Activated T-helper 1 cell treated with Interleukin-2 at 50 U/mL for 16 hours (primary cell): ENCODE measurements around the gene ACIN1.
A peak's percentile ranks its signal among the peaks of the same experiment; 100 is the strongest.
"Not testable (repeated sequence)": the region's sequence is repeated elsewhere in the genome, so short reads cannot be mapped to it uniquely, and the experiment has no call there.

Experiments used
- DNase-seq: peaks from one replicate; pipeline ENCODE4 v3.0.0-alpha.2; 2020; ENCODE audit warnings: low read depth

ACIN1 gene

DNA sequence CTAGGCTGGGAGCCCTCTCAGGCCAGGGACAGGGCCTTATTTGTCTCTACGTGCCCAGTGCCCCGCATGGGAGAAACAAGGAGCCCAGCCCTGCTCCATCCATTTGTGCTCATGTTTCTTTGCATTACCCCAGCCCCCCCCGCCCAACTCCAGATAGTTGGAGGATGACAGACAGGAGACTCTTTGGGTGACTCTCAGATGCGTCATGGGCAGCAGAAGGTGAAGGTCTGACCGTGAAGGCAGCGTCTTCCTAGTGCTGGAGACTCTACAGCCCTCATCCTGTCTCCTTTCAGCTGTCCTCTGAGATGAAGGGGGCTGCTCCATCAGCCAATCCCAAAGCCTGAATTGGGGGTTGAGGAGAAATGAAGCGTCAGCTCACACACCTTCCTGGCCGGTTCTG, 53.2 kb downstream of the ACIN1 start:
- DNase-seq = no peak

DNA sequence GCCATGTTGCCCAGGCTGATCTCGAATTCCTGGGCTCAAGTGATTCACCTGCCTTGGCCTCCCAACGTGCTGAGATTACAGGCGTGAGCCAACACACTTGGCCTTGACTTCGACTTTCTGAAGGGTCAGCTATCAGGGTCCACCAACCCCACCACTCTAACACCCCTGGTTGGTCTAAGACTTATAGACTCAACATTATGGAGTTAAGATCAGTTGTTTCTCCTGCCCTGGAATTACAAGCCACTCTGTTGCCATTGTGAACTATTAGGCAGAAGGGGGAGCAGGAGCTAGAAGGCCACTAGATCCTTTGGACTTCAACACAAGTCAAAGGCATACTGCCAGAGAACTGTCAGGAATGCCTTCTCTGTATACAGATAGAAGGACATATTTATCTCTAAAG, 54.8 kb downstream of the ACIN1 start:
- no peak for DNase-seq

DNA sequence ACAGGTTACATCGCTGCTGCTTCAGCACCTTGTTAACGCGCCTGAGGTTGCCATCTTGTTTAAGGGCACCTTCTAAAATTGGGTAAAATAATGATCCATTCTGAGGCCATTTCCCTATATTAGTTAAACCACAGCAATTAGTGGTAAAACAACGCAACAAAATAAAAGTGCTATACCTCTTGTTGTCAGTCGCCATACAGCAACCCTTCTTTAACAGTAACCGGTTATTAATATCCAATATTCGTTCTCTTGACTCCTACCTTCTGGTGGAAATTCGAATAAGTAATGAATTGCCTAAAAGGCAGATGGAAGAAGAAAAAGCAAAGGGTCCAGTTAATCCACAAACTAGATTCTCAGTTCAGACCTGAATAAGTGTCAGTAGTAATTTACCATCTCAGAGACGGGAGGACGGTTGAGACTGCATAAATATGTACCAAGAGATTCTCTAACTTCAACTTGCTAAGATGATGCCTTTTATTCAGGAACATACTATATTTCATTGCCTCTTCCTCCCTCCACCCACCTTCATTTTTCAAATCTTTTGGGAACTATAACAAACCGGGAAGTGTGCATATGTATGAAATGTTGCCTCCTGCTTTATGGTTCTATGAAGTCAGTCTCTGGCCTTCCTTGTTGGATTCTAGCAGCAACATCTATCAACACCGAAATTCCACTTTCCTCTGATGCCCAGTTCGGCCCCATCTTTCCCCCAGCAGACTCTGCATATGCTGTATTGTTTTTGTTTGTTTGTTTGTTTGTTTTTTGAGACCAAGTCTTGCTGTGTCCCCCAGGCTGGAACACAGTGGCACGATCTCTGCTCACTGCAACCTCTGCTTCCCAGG, 59.4 kb downstream of the ACIN1 start:
- no peak for DNase-seq

DNA sequence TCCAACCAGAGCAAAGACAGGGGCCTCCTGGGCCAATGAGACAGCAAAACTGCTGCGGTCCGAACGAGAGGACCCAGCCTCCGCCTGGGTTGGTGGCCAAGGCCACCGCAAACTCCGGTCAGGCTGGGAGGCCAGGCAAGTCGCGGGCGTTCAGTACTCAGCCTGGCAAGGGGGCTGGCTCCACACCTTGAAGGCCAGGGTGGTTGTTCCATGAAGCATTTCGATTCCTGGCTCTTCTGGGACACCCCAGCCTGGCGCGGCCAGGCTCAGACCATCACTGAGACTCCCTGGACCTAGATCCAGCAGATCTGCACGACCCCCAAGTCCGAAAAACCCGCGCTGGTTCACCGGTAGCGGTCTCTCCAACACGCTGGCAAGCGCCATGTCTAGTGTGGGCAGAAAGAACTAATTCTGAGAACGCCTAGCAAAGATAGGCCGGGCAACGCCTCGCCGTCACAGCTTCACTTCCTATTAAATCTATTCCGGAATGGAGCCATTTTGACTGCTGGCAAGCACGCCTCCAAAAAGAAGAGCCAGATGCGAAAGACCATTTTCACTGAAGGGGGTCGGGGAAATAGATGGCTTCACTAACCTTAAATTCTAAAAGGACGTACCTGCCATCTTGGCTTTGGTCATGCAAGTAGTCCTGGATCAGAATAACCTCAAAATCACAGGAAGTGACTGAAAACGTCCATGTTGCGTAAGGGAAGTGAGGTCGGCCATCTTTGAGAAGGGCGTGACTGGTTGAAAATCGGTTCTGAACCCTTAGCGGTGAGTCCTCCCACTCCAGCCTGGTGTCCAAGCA, 60.2 kb downstream of the ACIN1 start, which contains the start of gene PSMB5:
PSMB5 (minus strand) TSS at position 403 of the 805 bp plus-strand sequence; CDS start at position 384, 19 bp downstream.
- DNase-seq = peak; percentile 73

DNA sequence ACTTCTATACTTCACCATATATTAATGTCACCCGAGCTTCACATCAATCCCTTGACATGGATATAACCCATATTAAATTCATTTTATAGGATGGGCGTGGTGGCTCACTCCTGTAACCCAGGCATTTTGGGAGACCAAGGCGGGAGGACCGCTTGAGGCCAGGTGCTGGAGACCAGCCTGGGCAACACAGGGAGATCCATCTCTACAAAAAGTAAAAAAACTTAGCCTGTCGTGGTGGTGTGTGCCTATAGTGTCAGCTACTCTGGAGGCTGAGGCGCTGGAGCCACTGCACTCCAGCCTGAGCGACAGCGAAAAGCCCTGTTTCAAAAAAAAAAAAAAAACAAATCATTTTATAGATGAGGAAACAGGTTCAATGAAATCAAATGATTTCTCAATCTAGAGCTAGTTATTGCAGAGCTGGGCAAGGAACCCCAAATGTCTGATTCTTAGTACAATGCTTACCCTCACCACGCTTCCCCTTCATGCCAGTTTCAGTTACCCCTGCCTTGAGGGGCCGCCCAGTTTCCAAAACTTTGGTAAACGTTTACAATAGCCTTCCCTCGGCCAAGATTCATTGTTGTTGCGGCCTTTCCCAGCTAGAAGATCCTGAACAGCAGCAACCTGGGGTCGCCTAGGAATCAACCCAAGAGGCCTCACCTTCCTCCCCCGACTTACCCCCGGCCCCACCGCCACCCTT, 61.0 kb downstream of the ACIN1 start:
- DNase-seq = no peak

DNA sequence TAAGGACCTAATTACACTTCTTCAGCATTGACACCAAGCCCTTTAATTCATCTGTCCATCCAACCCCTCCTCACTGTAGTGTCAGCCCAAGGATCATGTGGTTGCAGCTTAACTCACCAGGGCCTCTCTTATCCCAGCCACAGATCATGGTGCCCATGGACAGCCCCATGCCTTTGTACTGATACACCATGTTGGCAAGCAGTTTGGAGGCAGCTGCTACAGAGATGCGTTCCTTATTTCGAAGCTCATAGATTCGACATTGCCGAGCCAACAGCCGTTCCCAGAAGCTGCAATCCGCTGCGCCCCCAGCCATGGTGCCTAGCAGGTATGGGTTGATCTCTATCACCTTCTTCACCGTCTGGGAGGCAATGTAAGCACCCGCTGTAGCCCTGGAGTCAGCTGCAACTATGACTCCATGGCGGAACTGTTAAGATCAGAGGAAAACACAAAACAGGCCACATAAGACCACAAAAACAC, 61.6 kb downstream of the ACIN1 start:
- DNase-seq = no peak

DNA sequence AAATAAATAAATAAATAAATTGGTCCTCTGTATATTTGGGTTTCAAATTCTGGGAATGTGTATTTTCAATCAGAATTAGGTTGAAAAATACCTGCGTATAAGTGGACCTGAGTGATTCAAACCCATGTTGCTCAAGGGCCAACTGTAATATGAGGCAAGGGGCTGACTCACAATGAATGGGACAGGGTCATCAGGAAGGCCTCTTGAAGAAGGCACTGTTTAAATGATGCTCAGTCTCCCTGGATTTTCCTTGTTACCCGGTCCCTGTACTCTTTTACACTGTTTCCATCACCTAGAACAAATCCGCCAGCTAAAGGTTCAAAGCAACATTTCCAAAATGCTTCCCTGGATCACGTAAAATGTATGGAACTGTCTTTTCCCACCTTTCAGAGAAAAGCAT, 64.0 kb downstream of the ACIN1 start:
- no peak for DNase-seq

DNA sequence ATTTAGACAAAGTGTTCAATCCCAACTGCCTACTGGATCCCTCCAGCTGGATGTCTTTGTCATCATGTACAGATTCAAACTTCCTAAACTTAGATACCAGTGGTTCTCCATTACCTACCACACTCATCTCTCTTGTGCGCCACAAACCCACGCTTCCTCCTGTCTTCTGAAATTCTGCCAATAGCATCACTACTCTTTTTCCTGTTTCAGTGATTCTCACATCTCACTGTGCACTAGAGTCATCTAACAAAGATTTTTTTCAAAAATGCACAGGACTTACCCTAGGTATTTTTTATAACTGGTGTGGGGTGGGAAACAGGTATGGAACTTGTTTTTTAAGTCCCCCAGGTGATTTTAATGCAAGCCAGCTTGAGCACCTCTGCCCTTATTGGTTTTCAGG, 66.1 kb downstream of the ACIN1 start:
- no peak for DNase-seq

DNA sequence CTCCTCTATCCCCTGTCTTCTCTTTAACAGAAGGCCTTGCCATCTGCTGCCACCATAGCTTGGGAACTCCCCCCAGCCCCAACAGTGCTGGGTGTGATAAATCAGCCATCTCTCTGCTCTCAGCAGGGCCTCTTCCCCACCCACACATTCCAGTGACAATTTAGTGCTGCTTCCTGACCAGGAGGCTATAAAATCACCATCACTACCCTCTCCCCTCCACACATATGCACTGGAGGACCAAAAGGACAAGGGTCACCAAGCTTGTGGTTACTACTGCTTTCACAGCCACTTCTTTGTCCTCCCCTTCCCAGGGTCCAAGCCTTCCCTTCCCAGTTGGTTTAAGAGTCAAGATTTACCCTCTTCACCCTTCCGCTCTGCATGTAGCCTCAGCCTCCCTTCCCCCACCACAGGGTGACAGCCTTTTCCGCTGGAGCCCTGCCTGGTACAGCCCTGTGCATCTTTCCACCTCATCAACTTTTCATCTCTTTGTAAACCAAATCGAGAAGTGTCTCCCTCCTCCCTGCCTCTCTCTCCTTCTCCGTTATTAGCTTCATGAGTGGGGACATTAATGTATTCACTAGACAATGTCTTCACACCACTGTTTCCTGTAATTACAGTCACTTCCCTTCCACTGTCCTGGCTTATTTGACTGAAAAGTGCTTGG, 69.7 kb downstream of the ACIN1 start:
- DNase-seq = no peak

DNA sequence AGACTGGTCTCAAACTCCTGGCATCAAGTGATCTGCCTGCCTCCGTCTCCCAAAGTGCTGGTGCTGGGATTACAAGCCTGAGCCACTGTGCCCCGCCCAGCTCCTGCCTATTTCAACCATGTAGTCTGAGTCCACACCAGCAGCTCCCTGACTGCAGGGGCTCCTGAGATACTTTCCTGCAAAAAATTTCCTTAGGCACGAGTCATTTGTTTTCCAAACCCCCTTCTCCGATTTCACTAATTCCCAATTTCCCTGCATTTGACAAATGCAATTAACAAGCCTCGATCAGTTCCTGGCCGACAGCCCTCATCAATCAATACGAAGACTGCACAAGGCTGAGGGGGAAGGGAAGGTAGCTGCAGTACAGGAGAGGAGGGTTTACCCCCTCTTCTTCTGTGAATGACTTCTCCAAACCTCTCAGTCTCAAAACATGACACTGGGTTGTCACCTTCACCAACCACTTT, 70.3 kb downstream of the ACIN1 start:
- no peak for DNase-seq

DNA sequence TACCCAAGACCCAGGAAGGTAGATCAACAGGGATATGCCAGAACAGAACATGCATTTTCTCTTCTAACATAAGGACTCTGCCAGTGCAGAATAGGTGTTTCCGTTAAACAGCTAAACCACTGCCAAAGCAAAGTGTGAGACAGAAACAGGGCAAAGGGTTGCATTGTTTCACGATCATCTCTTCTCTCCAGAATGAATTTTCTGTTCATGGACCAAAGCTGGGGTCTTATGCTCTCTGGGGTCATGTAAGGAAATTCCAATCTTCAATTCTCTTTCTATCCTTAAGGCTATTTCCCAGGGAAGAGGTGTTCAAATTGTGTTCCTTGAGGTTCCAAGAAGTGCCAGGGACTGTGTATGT, 71.2 kb downstream of the ACIN1 start:
- no peak for DNase-seq

DNA sequence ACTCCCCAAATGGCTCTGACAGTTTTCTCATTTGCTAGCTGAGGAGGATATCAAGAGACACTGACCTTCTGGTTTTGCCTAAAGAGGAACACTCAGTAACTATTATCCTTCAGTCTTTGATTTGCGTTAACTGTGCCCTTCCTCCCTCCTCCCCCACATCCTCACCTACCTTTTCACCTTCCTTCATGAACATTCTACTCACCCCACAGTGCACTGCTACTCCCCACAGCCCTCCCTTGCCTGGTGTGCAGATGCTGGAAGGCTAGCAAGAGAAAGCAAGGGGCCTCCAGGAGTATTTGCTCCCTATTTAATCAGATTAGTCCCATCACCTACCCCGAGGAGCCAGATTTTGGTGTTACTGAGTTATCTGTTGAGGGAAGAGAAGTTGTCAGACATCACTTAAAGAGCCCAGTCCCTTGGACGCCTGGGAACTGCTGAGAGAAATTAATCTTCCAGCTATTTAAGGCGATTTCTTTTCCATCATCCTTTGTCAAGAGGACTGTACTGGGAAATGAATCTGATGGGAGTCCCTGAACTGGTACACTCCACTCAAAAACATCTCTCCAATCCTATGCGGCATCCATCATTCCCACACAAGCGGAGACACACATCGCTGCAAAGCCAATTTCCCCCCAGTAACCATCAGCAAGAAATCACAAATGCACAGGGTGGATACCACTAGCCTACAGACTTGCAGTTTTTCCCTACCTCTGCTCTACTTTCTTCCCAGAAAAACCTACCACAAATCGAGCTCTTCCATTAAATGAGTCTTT, 71.7 kb downstream of the ACIN1 start:
- DNase-seq = no peak

DNA sequence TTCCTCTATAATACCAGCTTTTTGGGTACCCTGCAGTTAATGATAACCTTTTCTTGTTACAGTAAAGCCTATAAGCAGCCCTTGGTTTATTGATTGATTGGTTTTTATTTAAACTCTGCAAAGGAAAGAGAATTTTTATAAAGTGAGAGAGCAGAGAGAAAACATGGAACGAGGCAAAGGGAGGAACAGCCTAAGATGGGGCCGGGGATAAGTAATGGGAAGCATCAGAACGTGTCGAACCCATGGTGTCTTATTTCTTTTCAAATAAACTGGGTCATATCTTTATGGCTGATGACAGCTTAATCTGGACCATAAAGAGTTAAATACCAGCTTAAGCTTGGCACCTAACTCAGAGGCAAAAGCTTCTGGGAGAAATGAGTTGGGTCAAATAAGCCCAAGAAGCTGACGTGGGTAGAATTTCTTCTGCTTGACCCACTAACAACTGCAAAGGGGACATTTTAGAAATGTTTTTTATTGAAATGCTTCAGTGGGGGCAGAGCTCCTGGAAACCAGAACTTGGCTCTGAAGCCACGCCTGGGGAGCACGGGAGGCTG, 73.0 kb downstream of the ACIN1 start:
- no peak for DNase-seq

DNA sequence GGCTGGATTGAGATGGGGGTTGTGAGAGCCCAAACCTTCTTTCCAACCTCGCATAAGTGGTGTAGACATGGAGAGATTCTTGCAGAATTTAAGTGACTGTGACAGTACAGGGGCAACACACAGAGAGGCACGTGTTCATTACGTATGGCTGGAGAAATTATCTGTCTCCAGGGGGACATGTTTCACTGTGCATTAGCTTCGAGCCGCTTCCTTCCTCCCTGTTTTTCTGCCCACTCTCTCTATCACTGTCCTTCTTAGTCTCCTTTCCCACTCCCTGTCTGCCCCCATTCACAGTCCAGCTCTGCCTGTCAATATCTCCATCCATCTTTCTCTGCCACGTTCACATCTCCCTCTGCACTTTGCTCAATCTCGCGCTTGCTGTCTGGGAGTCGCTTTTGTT, 73.5 kb downstream of the ACIN1 start:
- DNase-seq = no peak

DNA sequence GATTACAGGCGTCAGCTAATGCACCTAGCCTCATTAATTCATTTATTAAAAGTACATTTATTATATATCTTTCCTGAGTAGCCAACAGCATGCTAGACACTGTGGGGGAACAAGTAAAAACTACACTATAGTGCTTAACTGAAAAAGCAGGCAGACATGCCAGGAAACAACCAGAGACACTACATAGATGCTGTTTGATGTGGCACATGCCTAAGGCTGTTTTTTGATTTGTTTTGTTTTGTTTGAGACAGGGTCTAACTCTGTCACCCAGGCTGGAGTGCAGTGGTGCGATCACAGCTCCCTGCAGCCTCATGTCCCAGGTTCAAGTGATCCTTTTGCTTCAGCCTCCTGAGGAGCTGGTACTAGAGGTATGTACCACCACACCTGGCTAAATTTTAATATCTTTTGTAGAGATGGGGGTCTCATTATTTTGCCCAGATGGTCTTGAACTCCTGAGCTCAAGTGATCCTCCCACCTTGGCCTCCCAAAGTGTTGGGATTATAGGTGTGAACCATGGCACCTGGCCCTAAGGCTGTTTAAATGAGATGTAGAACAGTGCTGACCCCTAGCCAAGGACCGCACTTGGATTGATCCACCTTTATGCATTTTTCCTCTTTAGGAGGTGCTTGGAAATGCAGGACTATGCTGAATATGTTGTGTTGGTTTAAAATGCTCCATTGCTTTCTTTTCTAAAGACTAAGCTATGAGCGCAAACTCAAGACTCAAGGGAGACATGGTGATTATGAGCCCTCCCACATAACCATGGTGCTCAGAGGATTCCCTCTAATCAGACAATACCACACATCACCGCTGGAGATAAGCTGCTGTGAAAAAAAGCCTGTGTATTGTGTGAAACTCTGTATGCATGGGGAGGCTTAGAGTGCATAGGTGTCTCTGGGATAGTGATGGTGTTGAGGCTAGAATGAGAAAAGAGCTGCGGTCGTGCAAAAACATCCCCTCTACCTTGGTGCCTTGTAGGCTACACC, 74.5 kb downstream of the ACIN1 start:
- no peak for DNase-seq

DNA sequence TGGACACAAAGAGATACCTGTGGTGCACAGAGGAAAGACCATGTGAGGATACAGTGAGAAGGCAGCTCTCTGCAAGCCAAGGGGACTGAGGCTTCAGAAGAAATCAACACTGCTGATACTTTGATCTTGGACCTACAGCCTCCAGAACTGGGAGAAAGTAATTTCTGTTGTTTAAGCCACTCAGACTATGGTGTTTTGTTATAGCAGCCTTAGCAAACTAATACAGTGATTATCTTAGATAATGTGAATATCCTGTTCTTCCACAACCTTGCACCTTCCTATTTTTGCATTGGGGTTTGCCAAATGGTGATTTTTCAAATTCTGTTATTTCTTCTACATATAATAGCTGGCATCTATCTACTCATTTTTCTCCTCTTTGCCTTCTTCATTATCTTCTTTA, 76.8 kb downstream of the ACIN1 start:
- no peak for DNase-seq

DNA sequence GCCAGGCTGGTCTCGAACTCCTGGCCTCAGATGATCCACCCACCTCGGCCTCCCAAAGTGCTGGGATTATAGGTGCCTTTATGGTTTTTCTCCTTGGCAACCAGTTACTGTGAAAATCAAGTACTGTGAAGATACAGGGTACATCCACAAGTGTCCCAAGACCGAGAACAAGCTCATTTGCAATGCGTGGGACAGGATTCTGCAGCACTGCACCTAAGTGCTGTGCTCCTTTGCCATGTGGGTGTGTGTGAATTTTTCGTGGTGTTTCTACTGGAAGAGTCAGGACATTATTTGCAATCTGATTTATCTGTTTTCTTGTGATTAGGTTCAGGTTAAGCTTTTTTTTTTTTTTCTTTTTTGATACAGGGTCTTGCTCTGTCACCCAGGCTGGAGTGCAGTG, 77.8 kb downstream of the ACIN1 start:
- DNase-seq = no peak

DNA sequence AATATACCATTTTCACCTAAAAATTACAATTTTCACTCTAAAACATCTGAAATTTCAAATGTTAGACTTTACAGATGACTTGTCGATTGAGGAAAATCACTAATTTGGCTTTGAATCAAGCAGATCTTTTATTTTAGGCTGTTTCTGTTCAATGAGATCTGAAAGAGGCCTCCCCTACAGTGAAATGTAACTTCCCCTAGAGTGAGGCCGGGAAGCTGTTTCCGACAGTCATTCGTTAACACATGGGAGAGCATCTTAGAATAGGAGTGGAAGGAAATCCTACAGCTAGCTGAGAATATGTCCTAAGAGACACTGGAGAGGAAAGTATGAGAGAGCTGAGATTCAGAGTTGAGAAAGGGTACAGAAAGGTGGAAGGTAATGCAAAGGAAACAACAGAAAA, 79.3 kb downstream of the ACIN1 start:
- DNase-seq = no peak

DNA sequence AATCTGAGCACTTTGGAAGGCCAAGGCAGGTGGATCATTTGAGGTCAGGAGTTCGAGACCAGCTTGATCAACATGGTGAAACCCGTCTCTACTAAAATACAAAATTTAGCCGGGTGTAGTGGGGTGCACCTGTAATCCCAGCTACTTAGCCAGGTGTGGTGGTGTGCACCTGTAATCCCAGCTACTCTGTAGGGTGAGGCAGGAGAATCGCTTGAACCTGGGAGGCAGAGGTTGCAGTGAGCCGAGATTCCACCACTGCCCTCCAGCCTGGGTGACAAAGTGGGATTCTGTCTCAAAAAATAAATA, 81.2 kb downstream of the ACIN1 start:
- DNase-seq = not testable (repeated sequence)
